ENCODE data around the gene ARRDC5. TPM values are rescaled to one million over a fixed set of nuclear protein-coding genes. Genes with fewer than 3 reads are reported as not detected.
A peak's percentile ranks its signal among the peaks of the same experiment; 100 is the strongest.

The ARRDC5 gene
- total RNA-seq, 1 experiment from 2014 or later, result not detected

GRCh38 chr19:4911314-4911713, 8.6 kb upstream of the ARRDC5 start:
- Mint-ChIP-seq H3K36me3 (peaks cover 8% of the 10 kb centered on the region; the same call in 1 of the 2 replicates), H3K9me3 (no peaks in the 10 kb centered on the region), H3K4me3 (peak overlapping the region; percentile 77), H3K4me1 (peaks cover 22% of the 10 kb centered on the region), H3K27ac (peak overlapping the region; percentile 39), H3K27me3 (ENCODE audit: low read depth) (peaks cover 22% of the 10 kb centered on the region)
- ChIA-PET POLR2A (interaction anchor here (1.2 kb wide), 1 partner anchor 44 kb away, joined by 4 read pairs; the partner anchor contains the start of gene PLIN3), CTCF (interaction anchor here (0.6 to 4.7 kb wide), 23 partner anchors 9 to 260 kb away, joined by 3 to 64 read pairs (median 5); partner anchors contain the start of genes KDM4B and PLIN3)
- DNase-seq (ENCODE audit: low spot score), result no peak
- no peak for ATAC-seq
- TF ChIP-seq RORB (CRISPR knock-in tag; IDR thresholded peaks at IDR 0.05), result no peak
- TF ChIP-seq, protein P1, sequence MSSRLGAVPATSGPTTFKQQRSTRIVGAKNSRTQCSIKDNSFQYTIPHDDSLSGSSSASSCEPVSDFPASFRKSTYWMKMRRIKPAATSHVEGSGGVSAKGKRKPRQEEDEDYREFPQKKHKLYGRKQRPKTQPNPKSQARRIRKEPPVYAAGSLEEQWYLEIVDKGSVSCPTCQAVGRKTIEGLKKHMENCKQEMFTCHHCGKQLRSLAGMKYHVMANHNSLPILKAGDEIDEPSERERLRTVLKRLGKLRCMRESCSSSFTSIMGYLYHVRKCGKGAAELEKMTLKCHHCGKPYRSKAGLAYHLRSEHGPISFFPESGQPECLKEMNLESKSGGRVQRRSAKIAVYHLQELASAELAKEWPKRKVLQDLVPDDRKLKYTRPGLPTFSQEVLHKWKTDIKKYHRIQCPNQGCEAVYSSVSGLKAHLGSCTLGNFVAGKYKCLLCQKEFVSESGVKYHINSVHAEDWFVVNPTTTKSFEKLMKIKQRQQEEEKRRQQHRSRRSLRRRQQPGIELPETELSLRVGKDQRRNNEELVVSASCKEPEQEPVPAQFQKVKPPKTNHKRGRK (CRISPR knock-in tag; IDR thresholded peaks at IDR 0.05; ENCODE audit: borderline replicate concordance), result no peak
- TF ChIP-seq ZNF423 (CRISPR knock-in tag; IDR thresholded peaks at IDR 0.05), result no peak

DNA sequence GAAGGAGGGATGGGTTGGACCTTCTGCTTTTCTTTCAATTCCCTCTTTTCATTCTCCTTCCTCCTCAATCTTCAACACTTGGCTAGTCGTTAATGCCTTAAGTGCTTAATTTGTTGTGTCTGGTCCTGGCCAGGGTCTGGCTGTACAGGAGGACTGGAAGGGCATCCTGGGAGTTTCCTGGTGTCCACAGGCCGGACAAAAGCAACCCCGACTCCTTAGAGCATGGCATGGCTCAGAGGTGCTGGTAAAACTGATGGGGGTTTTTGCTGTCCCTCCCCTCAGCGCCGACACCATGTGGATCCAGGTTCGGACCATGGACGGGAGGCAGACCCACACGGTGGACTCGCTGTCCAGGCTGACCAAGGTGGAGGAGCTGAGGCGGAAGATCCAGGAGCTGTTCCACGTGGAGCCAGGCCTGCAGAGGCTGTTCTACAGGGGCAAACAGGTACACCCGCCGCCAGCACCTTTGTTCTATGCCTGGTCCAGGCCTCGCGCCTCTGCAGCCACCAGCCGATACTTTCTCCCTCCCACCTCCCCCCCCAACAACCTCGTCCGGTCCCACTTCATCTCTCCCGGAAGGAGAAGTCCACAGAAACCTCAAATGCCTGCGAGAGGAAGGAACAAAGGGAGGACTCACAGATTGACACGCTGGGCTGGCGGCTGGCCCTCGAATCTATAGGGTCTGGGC, 8.0 kb upstream of the ARRDC5 start:
- Mint-ChIP-seq H3K36me3 (peaks cover 8% of the 10 kb centered on the region; the same call in 1 of the 2 replicates), H3K4me1 (peaks cover 22% of the 10 kb centered on the region), H3K27ac (no peak overlapping the region), H3K4me3 (peak overlapping the region; percentile 77), H3K9me3 (no peaks in the 10 kb centered on the region), H3K27me3 (ENCODE audit: low read depth) (peaks cover 28% of the 10 kb centered on the region)
- ChIA-PET POLR2A (interaction anchor here (0.6 kb wide), 1 partner anchor 47 kb away, joined by 4 read pairs; no protein-coding TSS in a partner anchor), CTCF (interaction anchor here (0.6 to 4.7 kb wide), 18 partner anchors 9 to 261 kb away, joined by 3 to 64 read pairs (median 6); partner anchors contain the start of genes KDM4B and PLIN3)
- DNase-seq (ENCODE audit: low spot score) (no peak), ATAC-seq (no peak)
- no peak for TF ChIP-seq TCF7 (CRISPR knock-in tag; IDR thresholded peaks at IDR 0.05; ENCODE audit: low read depth)
- TF ChIP-seq NFATC4 (CRISPR knock-in tag; IDR thresholded peaks at IDR 0.05), result no peak
- TF ChIP-seq OVOL2 (CRISPR knock-in tag; IDR thresholded peaks at IDR 0.05; ENCODE audit: borderline replicate concordance), result no peak
- TF ChIP-seq, protein P2, sequence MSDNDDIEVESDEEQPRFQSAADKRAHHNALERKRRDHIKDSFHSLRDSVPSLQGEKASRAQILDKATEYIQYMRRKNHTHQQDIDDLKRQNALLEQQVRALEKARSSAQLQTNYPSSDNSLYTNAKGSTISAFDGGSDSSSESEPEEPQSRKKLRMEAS (CRISPR knock-in tag; IDR thresholded peaks at IDR 0.05), result no peak
- no peak for TF ChIP-seq ESRRA (CRISPR knock-in tag; IDR thresholded peaks at IDR 0.05; ENCODE audit: borderline replicate concordance)
- no peak for TF ChIP-seq NFYB (CRISPR knock-in tag; conservative IDR thresholded peaks at IDR 0.05; ENCODE audit: low read depth)
- TF ChIP-seq CREB1 (CRISPR knock-in tag; IDR thresholded peaks at IDR 0.05), result no peak
- TF ChIP-seq, protein P3, sequence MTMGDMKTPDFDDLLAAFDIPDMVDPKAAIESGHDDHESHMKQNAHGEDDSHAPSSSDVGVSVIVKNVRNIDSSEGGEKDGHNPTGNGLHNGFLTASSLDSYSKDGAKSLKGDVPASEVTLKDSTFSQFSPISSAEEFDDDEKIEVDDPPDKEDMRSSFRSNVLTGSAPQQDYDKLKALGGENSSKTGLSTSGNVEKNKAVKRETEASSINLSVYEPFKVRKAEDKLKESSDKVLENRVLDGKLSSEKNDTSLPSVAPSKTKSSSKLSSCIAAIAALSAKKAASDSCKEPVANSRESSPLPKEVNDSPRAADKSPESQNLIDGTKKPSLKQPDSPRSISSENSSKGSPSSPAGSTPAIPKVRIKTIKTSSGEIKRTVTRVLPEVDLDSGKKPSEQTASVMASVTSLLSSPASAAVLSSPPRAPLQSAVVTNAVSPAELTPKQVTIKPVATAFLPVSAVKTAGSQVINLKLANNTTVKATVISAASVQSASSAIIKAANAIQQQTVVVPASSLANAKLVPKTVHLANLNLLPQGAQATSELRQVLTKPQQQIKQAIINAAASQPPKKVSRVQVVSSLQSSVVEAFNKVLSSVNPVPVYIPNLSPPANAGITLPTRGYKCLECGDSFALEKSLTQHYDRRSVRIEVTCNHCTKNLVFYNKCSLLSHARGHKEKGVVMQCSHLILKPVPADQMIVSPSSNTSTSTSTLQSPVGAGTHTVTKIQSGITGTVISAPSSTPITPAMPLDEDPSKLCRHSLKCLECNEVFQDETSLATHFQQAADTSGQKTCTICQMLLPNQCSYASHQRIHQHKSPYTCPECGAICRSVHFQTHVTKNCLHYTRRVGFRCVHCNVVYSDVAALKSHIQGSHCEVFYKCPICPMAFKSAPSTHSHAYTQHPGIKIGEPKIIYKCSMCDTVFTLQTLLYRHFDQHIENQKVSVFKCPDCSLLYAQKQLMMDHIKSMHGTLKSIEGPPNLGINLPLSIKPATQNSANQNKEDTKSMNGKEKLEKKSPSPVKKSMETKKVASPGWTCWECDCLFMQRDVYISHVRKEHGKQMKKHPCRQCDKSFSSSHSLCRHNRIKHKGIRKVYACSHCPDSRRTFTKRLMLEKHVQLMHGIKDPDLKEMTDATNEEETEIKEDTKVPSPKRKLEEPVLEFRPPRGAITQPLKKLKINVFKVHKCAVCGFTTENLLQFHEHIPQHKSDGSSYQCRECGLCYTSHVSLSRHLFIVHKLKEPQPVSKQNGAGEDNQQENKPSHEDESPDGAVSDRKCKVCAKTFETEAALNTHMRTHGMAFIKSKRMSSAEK (CRISPR knock-in tag; IDR thresholded peaks at IDR 0.05; ENCODE audit: borderline replicate concordance), result no peak

GRCh38 chr19:4909897-4910593, 7.3 kb upstream of the ARRDC5 start:
- POLR2A ChIA-PET, result interaction anchor here (0.6 kb wide), 1 partner anchor 47 kb away, joined by 4 read pairs; no protein-coding TSS in a partner anchor
- TF ChIP-seq, protein P4, sequence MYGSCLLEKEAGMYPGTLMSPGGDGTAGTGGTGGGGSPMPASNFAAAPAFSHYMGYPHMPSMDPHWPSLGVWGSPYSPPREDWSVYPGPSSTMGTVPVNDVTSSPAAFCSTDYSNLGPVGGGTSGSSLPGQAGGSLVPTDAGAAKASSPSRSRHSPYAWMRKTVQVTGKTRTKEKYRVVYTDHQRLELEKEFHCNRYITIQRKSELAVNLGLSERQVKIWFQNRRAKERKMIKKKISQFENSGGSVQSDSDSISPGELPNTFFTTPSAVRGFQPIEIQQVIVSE (CRISPR knock-in tag; IDR thresholded peaks at IDR 0.05; ENCODE audit: borderline replicate concordance), result no peak
- TF ChIP-seq E2F4 (CRISPR knock-in tag; IDR thresholded peaks at IDR 0.05; ENCODE audit: borderline replicate concordance, low read depth) (peak; percentile 54; the same call in 1 of the 2 replicates), ZNF219 (CRISPR knock-in tag; IDR thresholded peaks at IDR 0.05; ENCODE audit: borderline replicate concordance) (no peak), HMGXB4 (CRISPR knock-in tag; IDR thresholded peaks at IDR 0.05) (no peak), SP1 (CRISPR knock-in tag; conservative IDR thresholded peaks at IDR 0.05) (peak; percentile 53)
- TF ChIP-seq, protein P5, sequence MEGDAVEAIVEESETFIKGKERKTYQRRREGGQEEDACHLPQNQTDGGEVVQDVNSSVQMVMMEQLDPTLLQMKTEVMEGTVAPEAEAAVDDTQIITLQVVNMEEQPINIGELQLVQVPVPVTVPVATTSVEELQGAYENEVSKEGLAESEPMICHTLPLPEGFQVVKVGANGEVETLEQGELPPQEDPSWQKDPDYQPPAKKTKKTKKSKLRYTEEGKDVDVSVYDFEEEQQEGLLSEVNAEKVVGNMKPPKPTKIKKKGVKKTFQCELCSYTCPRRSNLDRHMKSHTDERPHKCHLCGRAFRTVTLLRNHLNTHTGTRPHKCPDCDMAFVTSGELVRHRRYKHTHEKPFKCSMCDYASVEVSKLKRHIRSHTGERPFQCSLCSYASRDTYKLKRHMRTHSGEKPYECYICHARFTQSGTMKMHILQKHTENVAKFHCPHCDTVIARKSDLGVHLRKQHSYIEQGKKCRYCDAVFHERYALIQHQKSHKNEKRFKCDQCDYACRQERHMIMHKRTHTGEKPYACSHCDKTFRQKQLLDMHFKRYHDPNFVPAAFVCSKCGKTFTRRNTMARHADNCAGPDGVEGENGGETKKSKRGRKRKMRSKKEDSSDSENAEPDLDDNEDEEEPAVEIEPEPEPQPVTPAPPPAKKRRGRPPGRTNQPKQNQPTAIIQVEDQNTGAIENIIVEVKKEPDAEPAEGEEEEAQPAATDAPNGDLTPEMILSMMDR (IDR thresholded peaks at IDR 0.05), result no peak

More at GRCh38 chr19:4909897-4910593, 7.3 kb upstream of the ARRDC5 start:
- CTCF ChIA-PET, result interaction anchor here (0.6 to 4.7 kb wide), 7 partner anchors 10 to 99 kb away, joined by 3 to 64 read pairs (median 26); partner anchors contain the start of gene PLIN3
- peak overlapping the region; percentile 77 for H3K4me3 Mint-ChIP-seq
- H3K27me3 Mint-ChIP-seq (ENCODE audit: low read depth), result peaks cover 28% of the 10 kb centered on the region
- no peak overlapping the region for H3K27ac Mint-ChIP-seq
- no peaks in the 10 kb centered on the region for H3K9me3 Mint-ChIP-seq
- peaks cover 22% of the 10 kb centered on the region for H3K4me1 Mint-ChIP-seq
- ATAC-seq (peak; percentile 86), DNase-seq (ENCODE audit: low spot score) (peak; percentile 92)
- H3K36me3 Mint-ChIP-seq, result peaks cover 8% of the 10 kb centered on the region; the same call in 1 of the 2 replicates

All from WTC11 (cell line).